MM.1S (cell line): ENCODE measurements around the gene BUB3.

Experiments
- DNase-seq: peaks from one replicate; pipeline ENCODE4 v3.0.0-alpha.2; 2015
- H2AFZ ChIP-seq: fragments of 300-600 bp; sonication (generic); 2 replicates; pipeline ENCODE4 v1.6.0; 2016; ENCODE audit warnings: antibody characterized with exemption, low read length
- H3F3A ChIP-seq: fragments of 300-600 bp; sonication (generic); 2 replicates; pipeline ENCODE4 v1.6.1; 2016; ENCODE audit warnings: mild to moderate bottlenecking, antibody characterized with exemption, low read length, moderate library complexity, mixed read lengths; ENCODE audit not compliant: insufficient read depth
- H3K27ac ChIP-seq: fragments of 300-600 bp; sonication (generic); 2 replicates; pipeline ENCODE4 v1.5.1; 2016; ENCODE audit warnings: mild to moderate bottlenecking, low read length
- H3K27me3 ChIP-seq: fragments of 300-600 bp; sonication (generic); replicated peaks from 2 replicates; pipeline ENCODE4 v1.6.0; 2016; ENCODE audit warnings: low read length; ENCODE audit not compliant: insufficient read depth
- H3K36me3 ChIP-seq: fragments of 300-600 bp; sonication (generic); replicated peaks from 2 replicates; pipeline ENCODE4 v1.6.1; 2016; ENCODE audit warnings: mild to moderate bottlenecking, low read length, mixed read lengths; ENCODE audit not compliant: insufficient read depth
- H3K4me1 ChIP-seq: fragments of 300-600 bp; sonication (generic); 2 replicates; pipeline ENCODE4 v1.6.1; 2016; ENCODE audit warnings: low read length, mixed read lengths
- H3K4me2 ChIP-seq: fragments of 300-600 bp; sonication (generic); 2 replicates; pipeline ENCODE4 v1.6.0; 2016; ENCODE audit warnings: low read depth, low read length
- H3K4me3 ChIP-seq: fragments of 300-600 bp; sonication (generic); 2 replicates; pipeline ENCODE4 v1.5.1; 2016; ENCODE audit warnings: low read length, mixed read lengths
- H3K79me2 ChIP-seq: fragments of 300-600 bp; sonication (generic); 2 replicates; pipeline ENCODE4 v1.6.1; 2016; ENCODE audit warnings: mixed run types, low read length, mixed read lengths
- H3K9ac ChIP-seq: fragments of 300-600 bp; sonication (generic); 2 replicates; pipeline ENCODE4 v1.6.1; 2016; ENCODE audit warnings: low read length, mixed read lengths
- H3K9me2 ChIP-seq: fragments of 300-600 bp; sonication (generic); replicated peaks from 2 replicates; pipeline ENCODE4 v1.6.1; 2016; ENCODE audit warnings: mild to moderate bottlenecking, low read length, mixed read lengths; ENCODE audit not compliant: insufficient read depth
- H3K9me3 ChIP-seq: fragments of 300-600 bp; sonication (generic); replicated peaks from 2 replicates; pipeline ENCODE4 v1.6.1; 2016; ENCODE audit warnings: mild to moderate bottlenecking, low read length, mixed read lengths; ENCODE audit not compliant: insufficient read depth
- H4K20me1 ChIP-seq: fragments of 300-600 bp; sonication (generic); 2 replicates; pipeline ENCODE4 v1.6.1; 2016; ENCODE audit warnings: mild to moderate bottlenecking, low read length, moderate library complexity, mixed read lengths; ENCODE audit not compliant: insufficient read depth
- CTCF ChIP-seq: fragments of 300-600 bp; sonication (generic); IDR thresholded peaks from 2 replicates; pipeline ENCODE4 v1.5.1; 2016; ENCODE audit warnings: antibody characterized with exemption, low read length, mixed read lengths
- EZH2 ChIP-seq: fragments of 300-600 bp; sonication (generic); optimal IDR thresholded peaks from 2 replicates; pipeline ENCODE3; 2017; ENCODE audit warnings: low read depth, mild to moderate bottlenecking, antibody characterized with exemption, low read length, mixed read lengths
- EZH2phosphoT487 ChIP-seq: fragments of 300-600 bp; sonication (generic); IDR thresholded peaks from 2 replicates; pipeline ENCODE4 v1.6.1; 2018; ENCODE audit warnings: antibody characterized with exemption, low read length

BUB3 gene

GRCh38 chr10:123156078-123156477, 1.9 kb downstream of the BUB3 start:
- H3K9ac ChIP-seq: no peak overlapping the region; the same call in 1 of the 2 replicates
- H3K4me3 ChIP-seq: peak overlapping the region; percentile 92

GRCh38 chr10:123157210-123157609, 3.0 kb downstream of the BUB3 start:
- peaks cover 32% of the 10 kb centered on the region for H3K36me3 ChIP-seq
- peaks cover 79% of the 10 kb centered on the region for H3K79me2 ChIP-seq
- peak overlapping the region; percentile 3; the same call in 1 of the 2 replicates for H3K4me2 ChIP-seq
- H3K4me3 ChIP-seq: no peak overlapping the region
- H3K4me1 ChIP-seq: peaks cover 39% of the 10 kb centered on the region
- H3K9me2 ChIP-seq: no peaks in the 10 kb centered on the region
- no peak for TF ChIP-seq EZH2phosphoT487
- TF ChIP-seq EZH2: no peak
- TF ChIP-seq CTCF: no peak
- H3K9me3 ChIP-seq: no peaks in the 10 kb centered on the region
- 0 out of 2 replicates have a peak, but pooled peaks cover 4% of the 10 kb centered on the region for H3F3A ChIP-seq
- H3K9ac ChIP-seq: no peak overlapping the region
- H3K27ac ChIP-seq: no peak overlapping the region
- no peak for DNase-seq
- H2AFZ ChIP-seq: no peak overlapping the region
- H4K20me1 ChIP-seq: peaks cover 18% of the 10 kb centered on the region; the same call in 1 of the 2 replicates
- no peaks in the 10 kb centered on the region for H3K27me3 ChIP-seq

More at GRCh38 chr10:123156078-123156477, 1.9 kb downstream of the BUB3 start:
- H3K9me3 ChIP-seq: no peaks in the 10 kb centered on the region
- peaks cover 39% of the 10 kb centered on the region for H3K4me1 ChIP-seq
- H3K9me2 ChIP-seq: no peaks in the 10 kb centered on the region
- peak overlapping the region; percentile 86 for H3K4me2 ChIP-seq
- DNase-seq: no peak
- TF ChIP-seq EZH2phosphoT487: no peak
- no peak for TF ChIP-seq CTCF
- no peak for TF ChIP-seq EZH2
- 0 out of 2 replicates have a peak, but pooled peaks cover 4% of the 10 kb centered on the region for H3F3A ChIP-seq
- H3K27ac ChIP-seq: no peak overlapping the region
- H4K20me1 ChIP-seq: peaks cover 18% of the 10 kb centered on the region; the same call in 1 of the 2 replicates
- peaks cover 69% of the 10 kb centered on the region for H3K79me2 ChIP-seq
- no peak overlapping the region for H2AFZ ChIP-seq
- H3K27me3 ChIP-seq: no peaks in the 10 kb centered on the region
- H3K36me3 ChIP-seq: peaks cover 23% of the 10 kb centered on the region; the same call in 1 of the 2 replicates

GRCh38 chr10:123158682-123159081, 4.5 kb downstream of the BUB3 start:
- no peak overlapping the region for H2AFZ ChIP-seq
- peaks cover 23% of the 10 kb centered on the region; the same call in 1 of the 2 replicates for H4K20me1 ChIP-seq
- no peaks in the 10 kb centered on the region for H3K27me3 ChIP-seq
- peaks cover 94% of the 10 kb centered on the region for H3K79me2 ChIP-seq
- H3K9me3 ChIP-seq: no peaks in the 10 kb centered on the region
- 0 out of 2 replicates have a peak, but pooled peaks cover 4% of the 10 kb centered on the region for H3F3A ChIP-seq
- H3K9ac ChIP-seq: no peak overlapping the region
- H3K36me3 ChIP-seq: peaks cover 47% of the 10 kb centered on the region
- peak overlapping the region; percentile 3; the same call in 1 of the 2 replicates for H3K4me2 ChIP-seq
- H3K4me3 ChIP-seq: no peak overlapping the region
- no peak overlapping the region for H3K27ac ChIP-seq
- no peak for DNase-seq
- TF ChIP-seq CTCF (no peak), EZH2 (no peak)
- peaks cover 36% of the 10 kb centered on the region for H3K4me1 ChIP-seq
- no peaks in the 10 kb centered on the region for H3K9me2 ChIP-seq
